ENCODE data around the gene CKAP5.
"Not testable (repeated sequence)": the region's sequence is repeated elsewhere in the genome, so short reads cannot be mapped to it uniquely, and the experiment has no call there.

Gene CKAP5

DNA sequence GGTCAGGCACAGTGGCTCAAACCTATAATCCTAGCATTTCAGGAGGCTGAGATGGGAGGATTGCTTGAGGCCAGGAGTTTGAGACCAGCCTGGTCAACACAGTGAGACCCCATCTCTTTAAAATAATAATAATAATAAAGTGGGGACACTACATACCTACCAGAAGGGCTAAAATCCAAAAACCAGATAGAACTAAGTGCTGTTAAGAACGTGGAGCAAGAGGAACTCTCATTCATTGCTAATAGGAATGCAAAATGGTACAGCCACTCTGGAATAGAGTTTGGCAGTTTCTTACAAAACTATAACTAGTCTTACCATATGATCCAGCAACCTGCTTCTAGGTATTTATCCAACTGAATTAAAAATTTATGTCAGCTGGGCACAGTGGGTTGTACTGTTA, 9.6 kb downstream of the CKAP5 start:
- Mint-ChIP-seq H3K9me3 (ENCODE audit: low read depth) (no peaks in the 10 kb centered on the region), H3K27ac (no peak overlapping the region), H3K4me3 (no peak overlapping the region), H3K36me3 (no peaks in the 10 kb centered on the region), H3K4me1 (ENCODE audit: low read depth) (peaks cover 41% of the 10 kb centered on the region), H3K27me3 (no peaks in the 10 kb centered on the region)

DNA sequence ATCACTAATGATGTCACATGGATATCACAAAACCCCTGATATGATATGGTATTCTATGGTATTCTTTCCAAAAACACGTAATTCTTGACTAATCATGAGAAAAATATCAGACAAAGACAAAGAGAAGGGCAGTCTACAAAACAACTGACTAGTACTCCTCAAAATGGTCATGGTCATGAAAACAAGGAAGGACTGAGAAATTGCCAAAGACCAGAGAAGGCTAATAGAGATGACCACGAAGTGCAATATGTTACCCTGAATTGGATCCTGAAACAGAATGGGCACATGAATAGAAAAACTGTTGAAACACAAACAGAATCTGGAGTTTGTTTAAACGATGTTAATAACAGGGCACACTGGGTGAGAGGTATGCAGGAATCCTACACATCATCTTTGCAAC, 10.2 kb downstream of the CKAP5 start:
- Mint-ChIP-seq H3K27me3 (no peaks in the 10 kb centered on the region), H3K9me3 (ENCODE audit: low read depth) (no peaks in the 10 kb centered on the region), H3K27ac (no peak overlapping the region), H3K4me3 (no peak overlapping the region), H3K36me3 (no peaks in the 10 kb centered on the region), H3K4me1 (ENCODE audit: low read depth) (peaks cover 42% of the 10 kb centered on the region)

DNA sequence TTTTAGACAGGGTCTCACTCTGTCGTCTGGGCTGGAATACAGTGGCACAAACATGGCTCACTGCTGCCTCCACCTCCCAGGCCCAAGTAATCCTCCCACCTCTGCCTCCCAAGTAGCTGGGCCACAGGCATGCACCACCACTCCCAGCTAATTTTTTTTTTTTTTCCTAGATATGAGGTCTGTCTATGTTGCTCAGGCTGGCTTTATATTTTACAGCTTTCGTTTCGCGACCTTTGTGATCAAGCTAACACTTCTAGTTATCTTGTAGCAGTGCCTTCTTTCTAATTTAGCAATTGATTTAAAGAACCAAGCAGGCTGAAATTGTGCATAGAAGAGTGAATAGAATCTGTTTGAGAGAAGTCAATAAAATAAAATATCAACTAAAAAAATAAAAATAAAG, 11.3 kb downstream of the CKAP5 start:
- Mint-ChIP-seq H3K27me3 (no peaks in the 10 kb centered on the region), H3K9me3 (ENCODE audit: low read depth) (no peaks in the 10 kb centered on the region), H3K4me1 (ENCODE audit: low read depth) (peaks cover 38% of the 10 kb centered on the region), H3K27ac (no peak overlapping the region), H3K36me3 (no peaks in the 10 kb centered on the region), H3K4me3 (no peak overlapping the region)

DNA sequence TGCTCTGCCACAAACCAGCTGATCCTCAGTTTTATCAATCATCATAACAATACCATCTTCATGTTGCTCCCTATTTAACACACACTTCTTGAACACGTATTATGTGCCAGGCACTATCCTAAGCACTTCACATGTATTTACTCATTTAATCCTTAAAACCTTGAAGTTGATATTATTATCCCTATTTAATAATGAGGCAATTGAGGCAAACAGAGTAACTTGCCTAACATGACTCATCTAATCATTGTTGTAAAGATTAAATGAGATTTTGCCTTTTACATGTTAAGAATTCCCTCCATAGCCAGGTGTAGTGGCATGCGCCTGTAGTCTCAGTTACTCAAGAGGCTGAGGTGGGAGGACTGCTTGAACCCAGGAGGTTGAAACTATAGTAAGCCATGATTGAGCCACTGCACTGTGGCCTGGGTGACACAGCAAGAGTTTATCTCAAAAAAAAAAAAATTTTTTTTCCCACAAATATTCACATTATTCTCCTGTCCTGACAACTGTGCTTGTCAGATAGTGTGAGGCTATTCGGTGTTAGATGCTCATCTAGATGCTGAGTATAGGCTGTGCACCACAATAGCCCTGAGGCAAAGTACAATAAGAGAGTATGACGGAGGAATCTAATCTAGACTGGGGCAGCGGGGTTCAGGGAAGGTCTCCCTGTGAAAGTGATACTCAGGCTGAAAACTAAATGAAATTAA, 13.4 kb downstream of the CKAP5 start:
- Mint-ChIP-seq H3K9me3 (ENCODE audit: low read depth) (no peaks in the 10 kb centered on the region), H3K4me1 (ENCODE audit: low read depth) (peaks cover 32% of the 10 kb centered on the region), H3K27ac (no peak overlapping the region), H3K4me3 (no peak overlapping the region), H3K36me3 (no peaks in the 10 kb centered on the region), H3K27me3 (no peaks in the 10 kb centered on the region)

GRCh38 chr11:46827995-46828394, 18.1 kb downstream of the CKAP5 start:
- H3K27ac Mint-ChIP-seq, result no peak overlapping the region
- no peak overlapping the region for H3K4me3 Mint-ChIP-seq

GRCh38 chr11:46826310-46827044, 19.6 kb downstream of the CKAP5 start:
- peak overlapping the region; percentile 83 for H3K4me3 Mint-ChIP-seq
- H3K27ac Mint-ChIP-seq, result no peak overlapping the region
- no peaks in the 10 kb centered on the region for H3K9me3 Mint-ChIP-seq (ENCODE audit: low read depth)
- H3K36me3 Mint-ChIP-seq, result no peaks in the 10 kb centered on the region
- no peaks in the 10 kb centered on the region for H3K27me3 Mint-ChIP-seq
- H3K4me1 Mint-ChIP-seq (ENCODE audit: low read depth), result peaks cover 26% of the 10 kb centered on the region

More at GRCh38 chr11:46827995-46828394, 18.1 kb downstream of the CKAP5 start:
- Mint-ChIP-seq H3K27me3 (no peaks in the 10 kb centered on the region), H3K36me3 (no peaks in the 10 kb centered on the region), H3K9me3 (ENCODE audit: low read depth) (no peaks in the 10 kb centered on the region), H3K4me1 (ENCODE audit: low read depth) (peaks cover 32% of the 10 kb centered on the region)

DNA sequence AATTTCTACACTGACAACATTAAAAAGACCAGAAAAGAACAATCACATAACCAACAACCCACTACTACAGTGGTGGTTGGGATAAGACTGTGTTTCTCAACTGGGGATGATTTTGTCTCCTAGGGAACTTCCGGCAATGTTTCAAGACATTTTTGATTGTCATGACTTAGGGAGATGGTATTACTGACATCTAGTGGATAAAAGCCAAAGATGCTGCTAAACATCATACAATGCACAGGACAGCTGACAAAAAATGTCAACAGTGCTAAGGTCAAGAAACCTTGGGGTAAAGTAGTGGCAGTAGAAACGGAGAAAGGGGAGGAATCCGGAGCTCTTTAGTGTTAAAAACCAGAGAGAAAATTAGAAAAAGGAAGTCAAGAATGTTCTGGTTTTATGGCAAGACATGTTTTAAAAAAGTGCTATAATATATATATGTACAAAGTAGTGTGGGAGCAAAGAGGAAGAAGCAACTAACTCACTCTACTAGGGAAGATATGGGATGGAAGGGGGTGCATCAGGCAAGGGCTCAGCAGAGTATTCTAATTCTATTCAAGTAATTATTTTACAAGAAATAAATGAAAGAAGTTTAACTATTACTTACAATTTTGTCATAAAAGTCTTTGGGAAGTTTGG, 37.2 kb downstream of the CKAP5 start:
- Mint-ChIP-seq H3K4me1 (ENCODE audit: low read depth) (no peaks in the 10 kb centered on the region), H3K36me3 (peaks cover 8% of the 10 kb centered on the region), H3K27ac (peak overlapping the region; percentile 5), H3K27me3 (no peaks in the 10 kb centered on the region), H3K4me3 (no peak overlapping the region), H3K9me3 (ENCODE audit: low read depth) (no peaks in the 10 kb centered on the region)

GRCh38 chr11:46801694-46802470, 44.2 kb downstream of the CKAP5 start:
- peaks cover 5% of the 10 kb centered on the region for H3K36me3 Mint-ChIP-seq
- H3K9me3 Mint-ChIP-seq (ENCODE audit: low read depth), result no peaks in the 10 kb centered on the region
- H3K27ac Mint-ChIP-seq, result no peak overlapping the region
- no peaks in the 10 kb centered on the region for H3K4me1 Mint-ChIP-seq (ENCODE audit: low read depth)
- H3K27me3 Mint-ChIP-seq, result no peaks in the 10 kb centered on the region
- no peak overlapping the region for H3K4me3 Mint-ChIP-seq

DNA sequence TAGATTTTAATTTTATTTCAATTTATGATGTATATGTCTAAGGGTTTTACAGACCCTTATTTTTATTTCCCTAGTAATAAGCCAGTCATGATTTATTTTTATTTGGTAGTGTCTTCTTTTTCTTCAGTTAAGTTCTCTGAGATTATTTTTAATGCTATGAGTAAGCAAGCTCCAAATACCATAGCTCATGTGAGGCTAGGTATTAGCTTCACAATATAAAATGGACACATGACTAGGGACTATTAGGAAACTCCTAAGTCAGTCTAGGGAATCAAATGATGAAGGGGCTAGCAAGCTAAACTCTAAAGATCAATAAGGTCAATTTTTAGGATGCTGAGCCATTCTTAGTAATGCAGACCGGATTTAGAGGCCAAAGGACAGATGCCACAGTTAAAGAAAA, 45.9 kb downstream of the CKAP5 start:
- Mint-ChIP-seq H3K27ac (no peak overlapping the region), H3K4me3 (no peak overlapping the region), H3K27me3 (no peaks in the 10 kb centered on the region), H3K4me1 (ENCODE audit: low read depth) (no peaks in the 10 kb centered on the region), H3K9me3 (ENCODE audit: low read depth) (no peaks in the 10 kb centered on the region), H3K36me3 (peaks cover 10% of the 10 kb centered on the region)

GRCh38 chr11:46799725-46800124, 46.4 kb downstream of the CKAP5 start:
- not testable (repeated sequence) for H3K27me3 Mint-ChIP-seq; H3K9me3 Mint-ChIP-seq (ENCODE audit: low read depth); H3K4me1 Mint-ChIP-seq (ENCODE audit: low read depth); H3K4me3 Mint-ChIP-seq; H3K27ac Mint-ChIP-seq
- peaks cover 10% of the 10 kb centered on the region for H3K36me3 Mint-ChIP-seq

DNA sequence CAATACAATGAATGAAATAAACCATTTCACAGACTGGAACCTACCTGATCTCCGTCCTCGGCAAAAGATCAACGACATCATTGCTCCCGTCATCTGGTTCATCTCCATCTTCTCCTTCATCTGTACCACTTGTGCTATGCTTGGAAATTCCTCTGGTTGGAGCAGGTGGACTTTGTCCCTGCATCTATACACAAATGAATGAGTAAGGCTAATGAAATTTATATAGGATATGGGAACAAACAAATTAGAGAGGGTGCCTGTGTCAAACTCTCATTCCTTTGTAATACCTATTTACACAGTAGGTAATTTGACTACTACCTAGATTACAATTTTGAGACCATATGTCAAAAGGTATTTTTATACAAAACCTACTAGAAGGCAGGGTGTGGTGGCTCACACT, 67.7 kb downstream of the CKAP5 start:
- Mint-ChIP-seq H3K27ac (no peak overlapping the region), H3K36me3 (peaks cover 8% of the 10 kb centered on the region)

DNA sequence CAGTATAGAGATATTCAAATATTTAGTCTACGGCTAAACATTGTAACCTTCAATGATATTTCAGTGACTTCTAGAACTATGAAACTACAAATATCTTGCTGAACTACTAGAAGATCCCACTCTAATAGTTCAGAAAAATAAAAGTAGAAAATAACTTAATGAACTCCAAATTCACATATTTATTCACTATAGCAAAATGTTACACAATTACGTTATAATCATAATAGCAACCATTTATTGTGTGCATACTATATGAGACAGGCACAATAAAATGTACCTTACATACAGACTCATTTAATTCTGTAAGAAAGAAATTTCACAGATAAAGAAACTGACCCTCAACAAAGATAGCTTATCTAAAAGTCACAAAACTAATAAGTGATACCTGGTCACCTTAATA, 69.2 kb downstream of the CKAP5 start:
- H3K9me3 Mint-ChIP-seq (ENCODE audit: low read depth), result no peaks in the 10 kb centered on the region
- no peak overlapping the region for H3K4me3 Mint-ChIP-seq
- no peaks in the 10 kb centered on the region for H3K4me1 Mint-ChIP-seq (ENCODE audit: low read depth)
- no peak overlapping the region for H3K27ac Mint-ChIP-seq
- no peaks in the 10 kb centered on the region for H3K27me3 Mint-ChIP-seq
- H3K36me3 Mint-ChIP-seq, result peaks cover 8% of the 10 kb centered on the region

More for the DNA sequence above, 67.7 kb downstream of the CKAP5 start:
- Mint-ChIP-seq H3K4me1 (ENCODE audit: low read depth) (no peaks in the 10 kb centered on the region), H3K27me3 (no peaks in the 10 kb centered on the region), H3K4me3 (no peak overlapping the region), H3K9me3 (ENCODE audit: low read depth) (no peaks in the 10 kb centered on the region)

DNA sequence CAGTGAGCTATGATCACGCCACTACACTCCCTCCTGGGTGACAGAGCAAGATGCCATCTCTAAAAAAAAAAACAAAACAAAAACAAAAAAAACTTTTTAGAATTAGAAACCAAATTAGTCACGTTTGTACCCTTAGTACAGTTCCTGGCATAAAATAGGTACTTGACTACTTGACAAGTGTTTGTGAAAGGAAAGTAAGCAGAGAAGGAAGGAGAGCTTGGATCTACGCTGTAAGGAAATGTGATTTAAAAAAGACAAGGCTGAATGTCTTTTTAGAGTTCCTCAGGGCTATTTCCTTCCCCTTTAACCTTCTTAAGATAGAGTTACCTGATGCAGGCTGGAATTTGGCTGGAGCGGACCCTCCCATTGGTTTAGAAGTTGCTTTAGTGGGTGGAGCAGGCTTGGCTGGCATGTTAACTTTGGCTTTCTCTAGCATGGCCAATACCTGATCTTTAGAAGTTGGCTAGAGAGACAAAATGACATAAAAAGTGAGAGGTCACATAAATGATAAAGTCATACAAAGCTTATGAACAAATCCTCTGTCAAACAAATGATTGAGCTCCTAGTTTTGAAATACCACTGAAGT, 76.4 kb downstream of the CKAP5 start:
- Mint-ChIP-seq H3K9me3 (ENCODE audit: low read depth) (no peaks in the 10 kb centered on the region), H3K4me3 (no peak overlapping the region), H3K4me1 (ENCODE audit: low read depth) (no peaks in the 10 kb centered on the region), H3K27me3 (no peaks in the 10 kb centered on the region), H3K27ac (no peak overlapping the region), H3K36me3 (peaks cover 5% of the 10 kb centered on the region)

DNA sequence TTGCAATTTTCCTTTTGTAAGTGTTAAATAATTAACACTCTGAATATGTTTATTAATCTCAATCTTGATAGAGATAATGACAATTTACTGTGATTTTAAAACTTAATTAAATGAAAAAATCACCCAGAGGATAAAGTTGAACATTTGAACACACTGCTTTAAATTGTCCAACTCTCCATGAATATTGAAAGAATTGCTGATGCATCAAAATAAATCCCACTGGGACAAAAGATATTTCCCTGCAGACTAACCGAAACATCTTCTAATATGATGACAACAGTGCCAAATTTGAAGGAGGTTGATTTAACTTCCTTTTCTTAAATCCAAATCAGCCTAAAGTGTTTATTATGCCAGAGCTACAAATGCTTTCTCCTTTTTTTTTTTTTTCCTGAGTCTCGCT, 79.4 kb downstream of the CKAP5 start:
- Mint-ChIP-seq H3K9me3 (ENCODE audit: low read depth) (no peaks in the 10 kb centered on the region), H3K27ac (no peak overlapping the region), H3K4me1 (ENCODE audit: low read depth) (no peaks in the 10 kb centered on the region), H3K27me3 (no peaks in the 10 kb centered on the region), H3K36me3 (peaks cover 5% of the 10 kb centered on the region), H3K4me3 (no peak overlapping the region)
